ENCODE measurements around the gene RBPJL. TPM values are rescaled to one million over a fixed set of nuclear protein-coding genes. Genes with fewer than 3 reads are reported as not detected.

The RBPJL gene
- total and polyA plus RNA-seq, 2 of the 13 experiments (the other 11 are each of a cell fraction or from before 2014, with no cell fraction given): not detected

- TF ChIP-seq, protein P1, sequence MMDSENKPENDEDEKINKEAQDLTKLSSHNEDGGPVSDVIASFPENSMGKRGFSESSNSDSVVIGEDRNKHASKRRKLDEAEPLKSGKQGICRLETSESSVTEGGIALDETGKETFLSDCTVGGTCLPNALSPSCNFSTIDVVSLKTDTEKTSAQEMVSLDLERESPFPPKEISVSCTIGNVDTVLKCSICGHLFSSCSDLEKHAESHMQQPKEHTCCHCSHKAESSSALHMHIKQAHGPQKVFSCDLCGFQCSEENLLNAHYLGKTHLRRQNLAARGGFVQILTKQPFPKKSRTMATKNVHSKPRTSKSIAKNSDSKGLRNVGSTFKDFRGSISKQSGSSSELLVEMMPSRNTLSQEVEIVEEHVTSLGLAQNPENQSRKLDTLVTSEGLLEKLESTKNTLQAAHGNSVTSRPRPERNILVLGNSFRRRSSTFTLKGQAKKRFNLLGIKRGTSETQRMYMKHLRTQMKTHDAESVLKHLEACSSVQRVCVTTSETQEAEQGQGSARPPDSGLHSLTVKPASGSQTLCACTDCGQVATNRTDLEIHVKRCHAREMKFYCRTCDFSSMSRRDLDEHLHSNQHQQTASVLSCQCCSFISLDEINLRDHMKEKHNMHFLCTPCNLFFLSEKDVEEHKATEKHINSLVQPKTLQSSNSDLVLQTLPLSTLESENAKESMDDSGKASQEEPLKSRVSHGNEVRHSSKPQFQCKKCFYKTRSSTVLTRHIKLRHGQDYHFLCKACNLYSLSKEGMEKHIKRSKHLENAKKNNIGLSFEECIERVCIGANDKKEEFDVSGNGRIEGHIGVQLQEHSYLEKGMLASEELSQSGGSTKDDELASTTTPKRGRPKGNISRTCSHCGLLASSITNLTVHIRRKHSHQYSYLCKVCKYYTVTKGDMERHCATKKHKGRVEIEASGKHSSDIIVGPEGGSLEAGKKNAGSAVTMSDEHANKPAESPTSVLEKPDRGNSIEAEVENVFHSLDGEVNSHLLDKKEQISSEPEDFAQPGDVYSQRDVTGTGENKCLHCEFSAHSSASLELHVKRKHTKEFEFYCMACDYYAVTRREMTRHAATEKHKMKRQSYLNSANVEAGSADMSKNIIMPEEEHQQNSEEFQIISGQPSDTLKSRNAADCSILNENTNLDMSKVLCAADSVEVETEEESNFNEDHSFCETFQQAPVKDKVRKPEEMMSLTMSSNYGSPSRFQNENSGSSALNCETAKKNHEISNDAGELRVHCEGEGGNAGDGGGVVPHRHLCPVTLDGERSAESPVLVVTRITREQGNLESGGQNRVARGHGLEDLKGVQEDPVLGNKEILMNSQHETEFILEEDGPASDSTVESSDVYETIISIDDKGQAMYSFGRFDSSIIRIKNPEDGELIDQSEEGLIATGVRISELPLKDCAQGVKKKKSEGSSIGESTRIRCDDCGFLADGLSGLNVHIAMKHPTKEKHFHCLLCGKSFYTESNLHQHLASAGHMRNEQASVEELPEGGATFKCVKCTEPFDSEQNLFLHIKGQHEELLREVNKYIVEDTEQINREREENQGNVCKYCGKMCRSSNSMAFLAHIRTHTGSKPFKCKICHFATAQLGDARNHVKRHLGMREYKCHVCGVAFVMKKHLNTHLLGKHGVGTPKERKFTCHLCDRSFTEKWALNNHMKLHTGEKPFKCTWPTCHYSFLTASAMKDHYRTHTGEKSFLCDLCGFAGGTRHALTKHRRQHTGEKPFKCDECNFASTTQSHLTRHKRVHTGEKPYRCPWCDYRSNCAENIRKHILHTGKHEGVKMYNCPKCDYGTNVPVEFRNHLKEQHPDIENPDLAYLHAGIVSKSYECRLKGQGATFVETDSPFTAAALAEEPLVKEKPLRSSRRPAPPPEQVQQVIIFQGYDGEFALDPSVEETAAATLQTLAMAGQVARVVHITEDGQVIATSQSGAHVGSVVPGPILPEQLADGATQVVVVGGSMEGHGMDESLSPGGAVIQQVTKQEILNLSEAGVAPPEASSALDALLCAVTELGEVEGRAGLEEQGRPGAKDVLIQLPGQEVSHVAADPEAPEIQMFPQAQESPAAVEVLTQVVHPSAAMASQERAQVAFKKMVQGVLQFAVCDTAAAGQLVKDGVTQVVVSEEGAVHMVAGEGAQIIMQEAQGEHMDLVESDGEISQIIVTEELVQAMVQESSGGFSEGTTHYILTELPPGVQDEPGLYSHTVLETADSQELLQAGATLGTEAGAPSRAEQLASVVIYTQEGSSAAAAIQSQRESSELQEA (CRISPR knock-in tag; IDR thresholded peaks at IDR 0.05; ENCODE audit: not compliant biosample characterization): peak; percentile 98
- TF ChIP-seq CC2D1A (CRISPR knock-in tag; IDR thresholded peaks at IDR 0.05): no peak
- TF ChIP-seq MEIS1 (CRISPR knock-in tag; IDR thresholded peaks at IDR 0.05; ENCODE audit: borderline replicate concordance): peak; percentile 98; the same call in 1 of the 2 replicates
- peak; percentile 98 for TF ChIP-seq FOXC1 (CRISPR knock-in tag; IDR thresholded peaks at IDR 0.05; ENCODE audit: borderline replicate concordance)
- peak; percentile 96 for TF ChIP-seq TAF1 (CRISPR knock-in tag; IDR thresholded peaks at IDR 0.05)
- no peak for TF ChIP-seq SYNCRIP (IDR thresholded peaks at IDR 0.05; ENCODE audit: insufficient read depth, low read depth, low read length)
- TF ChIP-seq PHF21A (CRISPR knock-in tag; IDR thresholded peaks at IDR 0.05): peak; percentile 96
- TF ChIP-seq ZC3H13 (CRISPR knock-in tag; IDR thresholded peaks at IDR 0.05): peak; percentile 77; the same call in 1 of the 2 replicates
- TF ChIP-seq HOMEZ (CRISPR knock-in tag; IDR thresholded peaks at IDR 0.05; ENCODE audit: low read depth): peak; percentile 89
- TF ChIP-seq ZNF232 (CRISPR knock-in tag; IDR thresholded peaks at IDR 0.05; ENCODE audit: borderline replicate concordance): peak; percentile 77; the same call in 1 of the 2 replicates
- peak; percentile 93 for TF ChIP-seq GATAD1 (CRISPR knock-in tag; IDR thresholded peaks at IDR 0.05)
- TF ChIP-seq MXI1 (IDR thresholded peaks at IDR 0.05; ENCODE audit: borderline replicate concordance, low read depth, low read length): peak; percentile 100
- 0 out of 2 replicates have a peak, but pooled peaks have one; percentile 3 for TF ChIP-seq CCDC6 (CRISPR knock-in tag; IDR thresholded peaks at IDR 0.05)
- peak; percentile 89; the same call in 1 of the 2 replicates for TF ChIP-seq ZNF775 (CRISPR knock-in tag; IDR thresholded peaks at IDR 0.05; ENCODE audit: borderline replicate concordance)
- TF ChIP-seq, protein P2, sequence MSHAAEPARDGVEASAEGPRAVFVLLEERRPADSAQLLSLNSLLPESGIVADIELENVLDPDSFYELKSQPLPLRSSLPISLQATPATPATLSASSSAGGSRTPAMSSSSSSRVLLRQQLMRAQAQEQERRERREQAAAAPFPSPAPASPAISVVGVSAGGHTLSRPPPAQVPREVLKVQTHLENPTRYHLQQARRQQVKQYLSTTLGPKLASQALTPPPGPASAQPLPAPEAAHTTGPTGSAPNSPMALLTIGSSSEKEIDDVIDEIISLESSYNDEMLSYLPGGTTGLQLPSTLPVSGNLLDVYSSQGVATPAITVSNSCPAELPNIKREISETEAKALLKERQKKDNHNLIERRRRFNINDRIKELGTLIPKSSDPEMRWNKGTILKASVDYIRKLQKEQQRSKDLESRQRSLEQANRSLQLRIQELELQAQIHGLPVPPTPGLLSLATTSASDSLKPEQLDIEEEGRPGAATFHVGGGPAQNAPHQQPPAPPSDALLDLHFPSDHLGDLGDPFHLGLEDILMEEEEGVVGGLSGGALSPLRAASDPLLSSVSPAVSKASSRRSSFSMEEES (CRISPR knock-in tag; IDR thresholded peaks at IDR 0.05): peak; percentile 75
- TF ChIP-seq ZNF891 (CRISPR knock-in tag; IDR thresholded peaks at IDR 0.05): peak; percentile 99
- TF ChIP-seq ZNF720 (CRISPR knock-in tag; IDR thresholded peaks at IDR 0.05): 0 out of 2 replicates have a peak, but pooled peaks have one; percentile 28
- no peak; the same call in 1 of the 2 replicates for TF ChIP-seq MTF2 (CRISPR knock-in tag; IDR thresholded peaks at IDR 0.05; ENCODE audit: borderline replicate concordance)
These were observed 56.4 kb downstream of the RBPJL start, which contains the start of gene SYS1 (continued) for GRCh38 chr20:45362804-45363610.

Measured in HepG2 (cell line).